ENCODE data around the gene ANGEL2. TPM values are rescaled to one million over a fixed set of nuclear protein-coding genes. Genes with fewer than 3 reads are reported as not detected.
A peak's percentile ranks its signal among the peaks of the same experiment; 100 is the strongest.
"Not testable (repeated sequence)": the region's sequence is repeated elsewhere in the genome, so short reads cannot be mapped to it uniquely, and the experiment has no call there.

The ANGEL2 gene
- total RNA-seq, 1 donor from 2014 or later, result 16.4 TPM

GRCh38 chr1:212979340-212980122 is 36.1 kb downstream of the ANGEL2 start:
- ATAC-seq (peak; percentile 5), DNase-seq (no peak)
- intact Hi-C loops (cut with micrococcal nuclease), result no loop called here

GRCh38 chr1:212977781-212978645 is 37.7 kb downstream of the ANGEL2 start:
- ATAC-seq (no peak), DNase-seq (no peak)
- intact Hi-C loops (cut with micrococcal nuclease), result no loop called here

GRCh38 chr1:212976586-212976985 is 39.1 kb downstream of the ANGEL2 start:
- no peak for DNase-seq
- intact Hi-C loops (cut with micrococcal nuclease), result no loop called here
- ATAC-seq, result no peak

GRCh38 chr1:212975111-212975918 is 40.4 kb downstream of the ANGEL2 start:
- no peak for DNase-seq
- intact Hi-C loops (cut with micrococcal nuclease), result no loop called here
- ATAC-seq, result no peak

GRCh38 chr1:212974711-212975110 is 41.0 kb downstream of the ANGEL2 start:
- intact Hi-C loops (cut with micrococcal nuclease), result no loop called here
- ATAC-seq, result no peak

GRCh38 chr1:212973899-212974298 is 41.8 kb downstream of the ANGEL2 start:
- no peak for DNase-seq

More at GRCh38 chr1:212974711-212975110, 41.0 kb downstream of the ANGEL2 start:
- DNase-seq, result no peak

GRCh38 chr1:212973426-212973825 is 42.2 kb downstream of the ANGEL2 start:
- intact Hi-C loops (cut with micrococcal nuclease), result no loop called here
- ATAC-seq (no peak), DNase-seq (no peak)

More at GRCh38 chr1:212973899-212974298, 41.8 kb downstream of the ANGEL2 start:
- no peak for ATAC-seq
- intact Hi-C loops (cut with micrococcal nuclease), result no loop called here

- intact Hi-C loops (cut with micrococcal nuclease), result no loop called here
- ATAC-seq (no peak), DNase-seq (no peak)
These were observed 44.4 kb downstream of the ANGEL2 start for GRCh38 chr1:212971312-212971711.

GRCh38 chr1:212970085-212970484 is 45.6 kb downstream of the ANGEL2 start:
- DNase-seq (no peak), ATAC-seq (no peak)
- intact Hi-C loops (cut with micrococcal nuclease), result no loop called here

- intact Hi-C loops (cut with micrococcal nuclease), result no loop called here
- DNase-seq, result no peak
- ATAC-seq, result no peak
These were observed 47.3 kb downstream of the ANGEL2 start for GRCh38 chr1:212968368-212968863.

GRCh38 chr1:212967801-212968200 is 47.9 kb downstream of the ANGEL2 start:
- DNase-seq (no peak), ATAC-seq (peak; percentile 33)
- intact Hi-C loops (cut with micrococcal nuclease), result no loop called here

- DNase-seq (no peak), ATAC-seq (no peak)
- intact Hi-C loops (cut with micrococcal nuclease), result no loop called here
These were observed 49.1 kb downstream of the ANGEL2 start for GRCh38 chr1:212966616-212967015.

GRCh38 chr1:212964993-212965392 is 50.7 kb downstream of the ANGEL2 start:
- intact Hi-C loops (cut with micrococcal nuclease); ATAC-seq: not testable (repeated sequence)

GRCh38 chr1:212964102-212964501 is 51.6 kb downstream of the ANGEL2 start:
- ATAC-seq, result no peak
- no peak for DNase-seq
- intact Hi-C loops (cut with micrococcal nuclease), result no loop called here

More at GRCh38 chr1:212964993-212965392, 50.7 kb downstream of the ANGEL2 start:
- not testable (repeated sequence) for DNase-seq

- intact Hi-C loops (cut with micrococcal nuclease), result no loop called here
- no peak for ATAC-seq
- DNase-seq, result no peak
These were observed 53.2 kb downstream of the ANGEL2 start for GRCh38 chr1:212962509-212962908.

- DNase-seq, result no peak
- intact Hi-C loops (cut with micrococcal nuclease), result no loop called here
- no peak for ATAC-seq
These were observed 54.7 kb downstream of the ANGEL2 start for GRCh38 chr1:212960932-212961331.

- ATAC-seq (no peak), DNase-seq (no peak)
- intact Hi-C loops (cut with micrococcal nuclease), result no loop called here
These were observed 56.1 kb downstream of the ANGEL2 start for GRCh38 chr1:212959266-212960220.

- no peak for DNase-seq
- no peak for ATAC-seq
- intact Hi-C loops (cut with micrococcal nuclease), result no loop called here
These were observed 57.5 kb downstream of the ANGEL2 start for GRCh38 chr1:212958175-212958574.
